Measurements from ENCODE around the gene MRPS16. TPM values are rescaled to one million over a fixed set of nuclear protein-coding genes. Genes with fewer than 3 reads are reported as not detected.

Gene MRPS16
- total and polyA plus RNA-seq, 9 of the 15 experiments (the other 6 are each of a cell fraction or from before 2014, with no cell fraction given): 65.0 to 239 (median 146) TPM

- Histone ChIP-seq H3K36me3 (ENCODE audit: control insufficient read depth, insufficient read depth, low read length) (no peaks in the 10 kb centered on the region), H3K4me3 (no peak overlapping the region), H3K9me1 (ENCODE audit: control insufficient read depth, insufficient read depth, low read length) (no peaks in the 10 kb centered on the region), H3K9me3 (replicated peaks; ENCODE audit: control insufficient read depth, insufficient read depth, low read depth, low read length) (no peaks in the 10 kb centered on the region), H3K4me1 (replicated peaks in 1 of 2; ENCODE audit: control insufficient read depth in 2 of 2, insufficient read depth in 2 of 2, low read length in 2 of 2) (peaks cover 0 to 9% of the 10 kb centered on the region in 2 experiments; a peak in 2 of 5 replicates), H2AFZ (ENCODE audit: low read depth, low read length) (peak overlapping the region; percentile 54), H3K27me3 (ENCODE audit: control insufficient read depth in 2 of 2, insufficient read depth in 2 of 2, low read length in 2 of 2) (no peaks in the 10 kb centered on the region), H3K4me2 (ENCODE audit: insufficient read depth, low read length) (no peak overlapping the region), H3K9ac (ENCODE audit: insufficient read depth in 1 of 2, low read depth in 2 of 2, low read length in 2 of 2) (no peak overlapping the region), H3K27ac (ENCODE audit: extremely low read depth, low read depth, low read length) (no peak overlapping the region), H3K79me2 (ENCODE audit: control insufficient read depth, insufficient read depth, low read length) (no peaks in the 10 kb centered on the region), H4K20me1 (replicated peaks; ENCODE audit: control insufficient read depth, insufficient read depth, low read length) (no peaks in the 10 kb centered on the region)
- POLR2A ChIA-PET: interaction anchor here (0.6 to 0.9 kb wide), 2 partner anchors 26 to 28 kb away, joined by 3 read pairs; partner anchors contain the start of gene DNAJC9
- intact Hi-C loops (cut with micrococcal nuclease) (loop anchor here (5.0 kb wide), 1 partner anchor 51 kb away; the partner anchor contains the start of genes ECD and FAM149B1), in situ Hi-C loops (cut with MboI) (no loop called here)
- no TSS peak for BruUV-seq (replicated peaks)
- WGBS (ENCODE audit: insufficient coverage, low coverage, missing lambda C conversion rate): 64% methylated on average over 2 of the region's 2 CpGs
- ATAC-seq: peak; percentile 90
- peak; percentile 37 to 67 (median 54) for DNase-seq (ENCODE audit: extremely low read depth in 1 of 4, low spot score in 3 of 4)
- FAIRE-seq: peak; percentile 74
- CTCF ChIA-PET (ENCODE audit: low intra/inter-chr PET ratio): interaction anchor here (0.5 to 1.1 kb wide), 2 partner anchors 16 to 59 kb away, joined by 3 read pairs; no protein-coding TSS in a partner anchor
- TF ChIP-seq PML (IDR thresholded peaks at IDR 0.05; ENCODE audit: low read length) (no peak), LCOR (CRISPR knock-in tag; IDR thresholded peaks at IDR 0.05) (no peak), SMC3 (conservative IDR thresholded peaks at IDR 0.05; ENCODE audit: insufficient read depth, low read depth, low read length) (peak; percentile 40; the same call in 1 of the 2 replicates), TEAD4 (IDR thresholded peaks at IDR 0.05; ENCODE audit: low read length) (peak; percentile 32; the same call in 1 of the 2 replicates), TEAD4 (CRISPR knock-in tag; IDR thresholded peaks at IDR 0.05; ENCODE audit: borderline replicate concordance) (no peak), ILF3 (IDR thresholded peaks at IDR 0.05; ENCODE audit: borderline replicate concordance) (no peak), ZNF197 (CRISPR knock-in tag; IDR thresholded peaks at IDR 0.05; ENCODE audit: low read depth) (no peak), MAZ (CRISPR knock-in tag; conservative IDR thresholded peaks at IDR 0.05 in 1 of 2, IDR thresholded peaks at IDR 0.05 in 1 of 2) (0 out of 4 replicates have a peak, but pooled peaks of 1 of the 2 experiments have one; percentile 14), ZMIZ1 (IDR thresholded peaks at IDR 0.05; ENCODE audit: low read depth in 2 of 2, low read length in 2 of 2) (no peak), PYGO2 (tag; IDR thresholded peaks at IDR 0.05) (no peak), YBX1 (IDR thresholded peaks at IDR 0.05) (no peak), E2F4 (CRISPR knock-in tag; IDR thresholded peaks at IDR 0.05; ENCODE audit: low read depth) (no peak), CTCF (IDR thresholded peaks at IDR 0.05 in 2 of 3, conservative IDR thresholded peaks at IDR 0.05 in 1 of 3; ENCODE audit: insufficient read depth in 2 of 3, low read depth in 1 of 3, low read length in 3 of 3) (peak; percentile 52 to 71 (median 61); a peak in 5 of 6 replicates)
Measured at GRCh38 chr10:73218431-73219191, 33.8 kb downstream of the MRPS16 start.
